Gastroesophageal sphincter (tissue), 4 donors: Measurements from ENCODE around the gene RFNG. TPM values are rescaled to one million over a fixed set of nuclear protein-coding genes. Genes with fewer than 3 reads are reported as not detected.

ENCODE experiments used
- ATAC-seq: fragments of 150-250 bp; one replicate; pipeline ENCODE4 v1.9.1; 2016; ENCODE audit warnings: mild to moderate bottlenecking, moderate library complexity
- H3K27ac ChIP-seq, 4 donors: fragments of 200-600 bp; sonication (generic) in 3 of 4; 1 replicate in 3 of 4; 2 replicates in 1 of 4; pipeline ENCODE4 v1.5.1; 2016 to 2019
- H3K27me3 ChIP-seq: fragments of 200-600 bp; sonication (generic); one replicate; pipeline ENCODE4 v1.5.1; 2019
- H3K36me3 ChIP-seq, 2 donors: fragments of 200-600 bp; sonication (generic); one replicate each; pipeline ENCODE4 v1.5.1; 2019; ENCODE audit warnings: control low read depth in 1 of 2
- H3K4me1 ChIP-seq, 3 donors: fragments of 200-600 bp; sonication (generic); 1 replicate in 2 of 3; 2 replicates in 1 of 3; pipeline ENCODE4 v1.5.1; 2016 to 2019; ENCODE audit warnings: control low read depth in 2 of 3
- H3K4me3 ChIP-seq, 2 donors: fragments of 200-600 bp; sonication (generic); one replicate each; pipeline ENCODE4 v1.5.1; 2019; ENCODE audit warnings: mild to moderate bottlenecking in 1 of 2, moderate library complexity in 1 of 2
- H3K9me3 ChIP-seq, 3 donors: fragments of 200-600 bp; sonication (generic); one replicate each; pipeline ENCODE4 v1.5.1; 2017 to 2019; ENCODE audit warnings: control low read depth in 2 of 3
- CTCF ChIP-seq, 4 experiments: fragments of 200-600 bp in 2 of 4; fragments of 450-650 bp in 2 of 4; sonication (generic) in 1 of 4; IDR thresholded peaks; one replicate each; pipeline ENCODE4 v1.5.1; 2017 to 2019; ENCODE audit warnings: antibody characterized with exemption in 4 of 4, mild to moderate bottlenecking in 2 of 4, moderate library complexity in 2 of 4
- EP300 ChIP-seq: sonication (generic); formaldehyde crosslinking; IDR thresholded peaks from one replicate; pipeline ENCODE4 v1.6.1; 2017; ENCODE audit warnings: antibody characterized with exemption, mild to moderate bottlenecking
- POLR2A ChIP-seq, 2 donors: fragments of 450-650 bp; IDR thresholded peaks; one replicate each; pipeline ENCODE4 v1.6.1; 2017; ENCODE audit warnings: antibody characterized with exemption in 2 of 2, mild to moderate bottlenecking in 2 of 2, moderate library complexity in 1 of 2
- POLR2AphosphoS5 ChIP-seq: sonication (generic); formaldehyde crosslinking; IDR thresholded peaks from one replicate; pipeline ENCODE4 v1.6.1; 2017; ENCODE audit warnings: antibody characterized with exemption
- WGBS, 2 donors: methylation state at CpG; one replicate each; pipeline ENCODE4 v1.1.5; 2018; ENCODE audit warnings: low coverage in 1 of 2; 5-methylcytosine and 5-hydroxymethylcytosine counted together
- total RNA-seq, 4 donors: library from RNA; depleted of rRNA; stranded (reverse); fragments of >200 nt; gene quantifications; one replicate each; pipeline ENCODE4 v1.1.0, GENCODE V29; 2016

RFNG gene
- total RNA-seq, 4 donors from 2014 or later: 28.8 to 48.2 (median 34.3) TPM

DNA sequence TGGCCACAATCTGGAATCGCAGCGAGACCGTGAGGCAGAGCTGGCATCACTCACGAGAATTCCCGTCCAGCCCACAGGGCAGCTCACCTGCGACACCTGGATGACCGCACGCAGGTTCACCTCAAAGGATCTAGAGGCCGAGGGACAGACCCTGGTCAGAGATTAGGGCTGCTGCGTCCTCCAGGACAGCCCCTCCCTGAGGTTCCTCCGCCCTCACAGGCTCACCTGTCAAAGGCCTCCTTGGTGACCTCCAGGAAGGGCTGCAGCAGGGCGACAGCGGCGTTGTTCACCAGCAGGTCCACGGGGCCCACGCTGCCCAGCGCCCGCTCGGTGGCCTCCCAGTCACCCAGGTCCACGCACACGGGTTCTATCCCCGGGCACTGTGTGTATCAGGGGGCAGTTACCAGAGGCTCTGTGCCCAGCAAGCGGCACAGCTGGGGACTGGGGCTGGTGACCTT is 14.9 kb downstream of the RFNG start:
- 57% methylated on average over 4 of the region's 23 CpGs; no CpG with 5 or more reads in 1 of the 2 donors for WGBS, 2 donors
- Histone ChIP-seq H3K9me3 (no peaks in the 10 kb centered on the region), H3K4me3 (peak overlapping the region; percentile 51 to 90), H3K36me3 (peaks cover 0 to 18% of the 10 kb centered on the region in 2 donors), H3K4me1 (peaks cover 0 to 35% (median 12%) of the 10 kb centered on the region in 3 donors), H3K27ac (peak overlapping the region; percentile 60 to 99 (median 94)), H3K27me3 (peaks cover 8% of the 10 kb centered on the region)
- no peak for ATAC-seq
- TF ChIP-seq CTCF (IDR thresholded peaks at IDR 0.05): no peak
- TF ChIP-seq POLR2A (IDR thresholded peaks at IDR 0.05): no peak
- no peak for TF ChIP-seq EP300
- no peak for TF ChIP-seq POLR2AphosphoS5

DNA sequence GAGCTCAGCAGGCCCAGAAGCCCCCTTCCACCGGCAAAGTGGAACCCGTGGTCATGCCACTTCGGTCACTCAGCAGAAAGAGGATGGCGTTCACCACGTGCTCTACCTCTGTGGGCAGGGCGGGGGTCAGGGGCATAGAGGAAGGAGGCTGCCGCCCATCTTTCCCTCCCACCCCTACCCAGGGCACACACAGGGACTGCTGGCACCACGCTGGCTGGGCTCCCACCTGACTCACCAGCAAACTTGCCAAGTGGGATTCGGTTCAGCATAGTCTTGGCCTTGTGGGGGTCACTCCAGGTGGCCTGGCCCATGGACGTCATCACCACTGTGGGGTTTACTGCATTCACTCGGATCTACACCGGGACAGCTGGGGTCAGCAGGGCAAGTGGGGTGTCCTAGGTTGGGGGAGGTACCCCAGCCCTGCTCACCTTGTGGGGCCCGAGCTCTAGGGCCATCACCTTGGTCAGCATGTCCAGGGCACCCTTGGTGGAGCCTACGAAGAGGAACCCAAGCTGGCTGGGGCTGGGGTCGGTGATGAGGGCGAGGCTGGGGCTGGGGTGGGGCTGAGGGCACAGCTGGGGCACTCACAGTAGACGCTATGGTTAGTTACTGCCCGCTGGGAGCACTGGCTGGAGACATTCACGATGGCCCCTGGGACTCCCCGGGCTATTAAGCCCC is 15.5 kb downstream of the RFNG start:
- WGBS, 2 donors: 73% methylated on average over 3 of the region's 20 CpGs; no CpG with 5 or more reads in 1 of the 2 donors
- Histone ChIP-seq H3K4me1 (peaks cover 0 to 37% (median 14%) of the 10 kb centered on the region in 3 donors), H3K27me3 (peaks cover 8% of the 10 kb centered on the region), H3K9me3 (no peaks in the 10 kb centered on the region), H3K27ac (peak overlapping the region in 3 of 4 donors; percentile 91 to 99 (median 97)), H3K36me3 (peaks cover 0 to 18% of the 10 kb centered on the region in 2 donors), H3K4me3 (peak overlapping the region in 1 of 2 donors; percentile 90)
- TF ChIP-seq EP300: no peak
- TF ChIP-seq CTCF (IDR thresholded peaks at IDR 0.05): no peak
- TF ChIP-seq POLR2A (IDR thresholded peaks at IDR 0.05): no peak
- TF ChIP-seq POLR2AphosphoS5: no peak
- no peak for ATAC-seq

DNA sequence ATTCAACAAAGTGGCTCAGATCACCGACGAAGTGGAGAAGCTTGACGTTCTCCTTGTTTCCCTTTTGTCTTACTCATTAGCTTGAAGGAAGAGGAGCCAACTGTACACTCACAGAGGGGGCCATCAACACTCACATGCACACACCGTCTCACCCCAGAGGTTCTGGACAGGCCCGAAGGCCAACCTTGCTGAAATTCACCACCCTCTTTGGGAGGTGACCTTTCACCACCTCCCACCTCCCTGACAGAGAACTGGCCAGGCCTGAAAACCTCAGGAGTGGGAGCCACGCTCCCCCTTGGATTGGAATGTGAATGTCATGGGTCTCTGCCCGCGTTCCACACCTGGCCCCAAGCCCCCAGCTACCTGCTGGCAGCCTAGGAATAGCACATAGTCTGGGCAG is 16.1 kb downstream of the RFNG start:
- Histone ChIP-seq H3K27me3 (peaks cover 8% of the 10 kb centered on the region), H3K36me3 (peaks cover 0 to 18% of the 10 kb centered on the region in 2 donors), H3K4me1 (peaks cover 0 to 44% (median 18%) of the 10 kb centered on the region in 3 donors), H3K4me3 (no peak overlapping the region), H3K9me3 (no peaks in the 10 kb centered on the region), H3K27ac (no peak overlapping the region)
- ATAC-seq: no peak
- WGBS, 2 donors: 81 to 96% methylated on average over 3 to 5 of the region's 8 CpGs
- TF ChIP-seq POLR2A (IDR thresholded peaks at IDR 0.05) (no peak), POLR2AphosphoS5 (no peak), EP300 (no peak), CTCF (IDR thresholded peaks at IDR 0.05) (no peak)

DNA sequence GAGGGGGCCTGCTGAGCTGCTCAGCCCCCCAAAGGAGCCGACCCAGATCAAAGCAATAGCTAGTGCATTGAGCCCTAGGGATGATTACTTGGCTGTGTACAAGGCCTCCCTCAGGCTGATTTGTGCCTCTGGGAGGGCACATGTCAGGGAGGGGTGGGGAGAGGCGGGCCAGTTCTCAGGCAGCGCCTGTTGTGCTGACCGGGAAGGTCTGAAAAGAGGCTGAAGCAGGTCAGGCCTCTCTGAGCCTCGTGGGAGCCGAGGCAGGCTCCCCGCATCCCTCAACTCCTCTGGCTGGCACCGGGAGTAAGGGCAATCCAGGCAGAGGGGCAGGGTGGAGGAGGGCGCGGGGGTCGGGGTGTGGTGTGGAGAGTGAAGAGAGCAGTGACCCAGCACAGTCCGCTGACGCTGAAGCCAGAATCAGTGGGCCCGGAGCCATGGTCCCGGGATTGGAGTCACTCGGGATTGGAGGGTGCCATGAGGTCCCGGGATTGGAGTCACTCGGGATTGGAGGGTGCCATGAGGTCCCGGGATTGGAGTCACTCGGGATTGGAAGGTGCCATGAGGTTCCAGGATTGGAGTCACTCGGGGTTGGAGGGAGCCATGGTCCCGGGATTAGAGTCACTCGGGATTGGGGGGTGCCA is 17.1 kb downstream of the RFNG start:
- peaks cover 0 to 52% (median 25%) of the 10 kb centered on the region in 3 donors for H3K4me1 ChIP-seq
- TF ChIP-seq EP300 (no peak), CTCF (IDR thresholded peaks at IDR 0.05) (no peak), POLR2AphosphoS5 (no peak), POLR2A (IDR thresholded peaks at IDR 0.05) (no peak)

More for the DNA sequence above, 17.1 kb downstream of the RFNG start:
- Histone ChIP-seq H3K4me3 (no peak overlapping the region), H3K36me3 (peaks cover 0 to 18% of the 10 kb centered on the region in 2 donors), H3K27ac (no peak overlapping the region), H3K27me3 (peaks cover 8% of the 10 kb centered on the region), H3K9me3 (no peaks in the 10 kb centered on the region)
- ATAC-seq: no peak
- 83% methylated on average over 10 of the region's 23 CpGs; no CpG with 5 or more reads in 1 of the 2 donors for WGBS, 2 donors
